SK-N-SH (cell line): Measurements from ENCODE around the gene FGGY.

Experiments
- CTCF ChIP-seq: fragments of 200-600 bp; sonication (generic); IDR thresholded peaks from 2 replicates; pipeline ENCODE4 v1.6.1; 2017; ENCODE audit warnings: antibody characterized with exemption, mild to moderate bottlenecking, moderate library complexity
- EP300 ChIP-seq, 2 experiments: IDR thresholded peaks; 2 replicates each; pipeline versions ENCODE4 v1.4.0 to v1.6.1; 2012; ENCODE audit warnings: borderline replicate concordance in 1 of 2, low read depth in 1 of 2, low read length in 1 of 2
- FOSL2 ChIP-seq: IDR thresholded peaks from 2 replicates; pipeline ENCODE4 v1.4.0; 2012; ENCODE audit warnings: low read depth, mild to moderate bottlenecking, moderate library complexity, borderline replicate concordance
- FOXM1 ChIP-seq: IDR thresholded peaks from 2 replicates; pipeline ENCODE4 v1.4.0; 2012; ENCODE audit warnings: low read depth, mild to moderate bottlenecking
- JUND ChIP-seq: IDR thresholded peaks from 2 replicates; pipeline ENCODE4 v1.4.0; 2012
- NFIC ChIP-seq: IDR thresholded peaks from 2 replicates; pipeline ENCODE4 v1.4.0; 2012; ENCODE audit warnings: borderline replicate concordance
- POLR2AphosphoS5 ChIP-seq: IDR thresholded peaks from 2 replicates; pipeline ENCODE4 v1.6.1; 2012; ENCODE audit warnings: low read depth, low read length
- RAD21 ChIP-seq: IDR thresholded peaks from 2 replicates; pipeline ENCODE4 v1.6.1; 2012; ENCODE audit warnings: mild to moderate bottlenecking, low read length
- REST ChIP-seq: IDR thresholded peaks from 2 replicates; pipeline ENCODE4 v1.6.1; 2012; ENCODE audit warnings: mild to moderate bottlenecking, low read depth, low read length, moderate library complexity
- TAF1 ChIP-seq: IDR thresholded peaks from 2 replicates; pipeline ENCODE4 v1.6.1; 2012; ENCODE audit warnings: low read depth, mild to moderate bottlenecking, low read length, moderate library complexity, borderline replicate concordance
- TEAD4 ChIP-seq: IDR thresholded peaks from 2 replicates; pipeline ENCODE4 v1.4.0; 2012; ENCODE audit warnings: mild to moderate bottlenecking, borderline replicate concordance; ENCODE audit not compliant: insufficient read depth
- YY1 ChIP-seq: IDR thresholded peaks from 2 replicates; pipeline ENCODE4 v1.4.0; 2012; ENCODE audit warnings: low read depth, mild to moderate bottlenecking

GRCh38 chr1:59249396-59250137, 47.3 kb upstream of the FGGY start:
- no peak for TF ChIP-seq CTCF
- no peak for TF ChIP-seq EP300 (IDR thresholded peaks at IDR 0.05; ENCODE audit: borderline replicate concordance in 1 of 2, low read depth in 1 of 2, low read length in 1 of 2)
- no peak for TF ChIP-seq POLR2AphosphoS5
- no peak for TF ChIP-seq JUND
- no peak for TF ChIP-seq TEAD4
- TF ChIP-seq YY1 = no peak
- TF ChIP-seq FOXM1 = no peak
- no peak for TF ChIP-seq NFIC
- TF ChIP-seq RAD21 = no peak
- no peak for TF ChIP-seq FOSL2
- TF ChIP-seq REST = no peak
- TF ChIP-seq TAF1 = no peak
